RWPE2 (cell line): ENCODE data around the gene CLEC1B.
"Not testable (repeated sequence)": the region's sequence is repeated elsewhere in the genome, so short reads cannot be mapped to it uniquely, and the experiment has no call there.

Source experiments
- ATAC-seq: fragments of 200-7000 bp; cut with Tn5 transposase; 3 replicates; pipeline ENCODE4 v1.9.1; 2021; ENCODE audit warnings: low read depth
- DNase-seq: peaks from one replicate; pipeline ENCODE4 v3.0.0-alpha.2; 2020; ENCODE audit warnings: low spot score
- H3K27ac ChIP-seq: fragments of 450-650 bp; 2 replicates; pipeline ENCODE4 v1.5.1; 2017; ENCODE audit warnings: mild to moderate bottlenecking; ENCODE audit not compliant: poor library complexity, severe bottlenecking
- H3K27me3 ChIP-seq: fragments of 250-450 bp; sonication (Bioruptor Pico); 2 replicates; pipeline ENCODE4 v1.5.1; 2021; ENCODE audit warnings: mild to moderate bottlenecking, moderate library complexity; ENCODE audit not compliant: insufficient read depth, poor library complexity, severe bottlenecking
- H3K36me3 ChIP-seq: fragments of 250-450 bp; sonication (Bioruptor Pico); 2 replicates; pipeline ENCODE4 v1.5.1; 2020; ENCODE audit warnings: low read depth, mild to moderate bottlenecking, moderate library complexity
- H3K4me1 ChIP-seq: fragments of 250-450 bp; sonication (Bioruptor Pico); 2 replicates; pipeline ENCODE4 v1.5.1; 2021; ENCODE audit warnings: mild to moderate bottlenecking, moderate library complexity; ENCODE audit not compliant: insufficient read depth, poor library complexity, severe bottlenecking
- H3K4me3 ChIP-seq: fragments of 250-450 bp; sonication (Bioruptor Pico); 2 replicates; pipeline ENCODE4 v1.5.1; 2021; ENCODE audit warnings: mild to moderate bottlenecking, moderate library complexity; ENCODE audit not compliant: severe bottlenecking
- H3K9me3 ChIP-seq: fragments of 250-450 bp; sonication (Bioruptor Pico); 2 replicates; pipeline ENCODE4 v1.5.1; 2021; ENCODE audit warnings: mild to moderate bottlenecking, moderate library complexity; ENCODE audit not compliant: severe bottlenecking
- CTCF ChIP-seq: fragments of 450-650 bp; IDR thresholded peaks from one replicate; pipeline ENCODE4 v1.5.1; 2017; ENCODE audit warnings: mild to moderate bottlenecking, moderate library complexity; ENCODE audit not compliant: poor library complexity, severe bottlenecking

Gene CLEC1B

GRCh38 chr12:10031321-10031720 lies 32.4 kb upstream of the CLEC1B start:
- H3K27me3 ChIP-seq = no peaks in the 10 kb centered on the region
- peak overlapping the region; percentile 66 for H3K27ac ChIP-seq
- DNase-seq = no peak
- no peak for ATAC-seq
- no peak overlapping the region for H3K4me3 ChIP-seq
- no peaks in the 10 kb centered on the region for H3K36me3 ChIP-seq
- H3K4me1 ChIP-seq = peaks cover 4% of the 10 kb centered on the region
- no peak for TF ChIP-seq CTCF
- H3K9me3 ChIP-seq = no peaks in the 10 kb centered on the region

- DNase-seq = no peak
- ATAC-seq = no peak
- TF ChIP-seq CTCF = no peak
- Histone ChIP-seq H3K4me3 (no peak within 1 kb of the TSS), H3K27ac (peak within 1 kb of the TSS; percentile 66), H3K4me1 (peaks cover 4% of the 10 kb centered on the region), H3K36me3 (no peaks in the 10 kb centered on the region), H3K9me3 (no peaks in the 10 kb centered on the region), H3K27me3 (no peaks in the 10 kb centered on the region)
Observed at GRCh38 chr12:10030446-10030845, 31.5 kb upstream of the CLEC1B start, which contains the start of gene CLEC9A. Gene CLEC9A, plus strand, starts transcription at chr12:10030682. Its CDS starts 22,006 bp downstream, at chr12:10052688.

- TF ChIP-seq CTCF = no peak
- DNase-seq (no peak), ATAC-seq (no peak; the same call in 2 of the 3 replicates)
- peaks cover 4% of the 10 kb centered on the region for H3K4me1 ChIP-seq
- H3K4me3 ChIP-seq = no peak overlapping the region
- H3K27me3 ChIP-seq = no peaks in the 10 kb centered on the region
- no peaks in the 10 kb centered on the region for H3K36me3 ChIP-seq
- H3K9me3 ChIP-seq = no peaks in the 10 kb centered on the region
- H3K27ac ChIP-seq = peak overlapping the region; percentile 22
Observed at GRCh38 chr12:10027721-10028120, 28.8 kb upstream of the CLEC1B start.

GRCh38 chr12:10027311-10027710 lies 28.4 kb upstream of the CLEC1B start:
- peaks cover 4% of the 10 kb centered on the region for H3K4me1 ChIP-seq
- H3K36me3 ChIP-seq = no peaks in the 10 kb centered on the region
- TF ChIP-seq CTCF = no peak
- H3K9me3 ChIP-seq = no peaks in the 10 kb centered on the region
- DNase-seq (no peak), ATAC-seq (no peak; the same call in 2 of the 3 replicates)
- no peak overlapping the region for H3K4me3 ChIP-seq
- H3K27me3 ChIP-seq = no peaks in the 10 kb centered on the region
- H3K27ac ChIP-seq = peak overlapping the region; percentile 22

- H3K36me3 ChIP-seq, H3K27me3 ChIP-seq, ATAC-seq, DNase-seq, H3K27ac ChIP-seq, H3K4me1 ChIP-seq, H3K9me3 ChIP-seq, H3K4me3 ChIP-seq: not testable (repeated sequence)
Observed at GRCh38 chr12:10026666-10027065, 27.7 kb upstream of the CLEC1B start.
